ENCODE results near the gene SMARCD2. TPM values are rescaled to one million over a fixed set of nuclear protein-coding genes. Genes with fewer than 3 reads are reported as not detected.

Gene SMARCD2
- total RNA-seq, 2 experiments from 2014 or later = 120 to 136 TPM

- Histone ChIP-seq H3K9me3 (ENCODE audit: low read length) (no peaks in the 10 kb centered on the region), H4K20me1 (ENCODE audit: insufficient read depth, low read length) (no peaks in the 10 kb centered on the region), H3K4me3 (ENCODE audit: low read depth, low read length, poor library complexity, severe bottlenecking) (no peak overlapping the region), H3K27ac (ENCODE audit: low read depth, low read length, poor library complexity, severe bottlenecking) (no peak overlapping the region), H3K4me2 (ENCODE audit: low read length) (no peak overlapping the region), H3K4me1 (ENCODE audit: insufficient read depth, low read length, poor library complexity, severe bottlenecking) (peaks cover 27% of the 10 kb centered on the region), H3K79me2 (ENCODE audit: insufficient read depth, low read depth, low read length) (peaks cover 31% of the 10 kb centered on the region), H3K36me3 (ENCODE audit: insufficient read depth, low read length) (peaks cover 81% of the 10 kb centered on the region), H2AFZ (ENCODE audit: low read length) (no peak overlapping the region), H3K9me2 (ENCODE audit: insufficient read depth, low read length) (no peaks in the 10 kb centered on the region)
- BruUV-seq (replicated peaks) = no TSS peak
- ChIA-PET CTCF (ENCODE audit: unreplicated experiment) (interaction anchor here (0.6 kb wide), 1 partner anchor 103 kb away, joined by 3 read pairs; no protein-coding TSS in a partner anchor), POLR2A (interaction anchor here (0.9 kb wide), 1 partner anchor 27 kb away, joined by 4 read pairs; no protein-coding TSS in a partner anchor)
- DNase-seq (ENCODE audit: low spot score) = no peak
- no peak for TF ChIP-seq CTCF (conservative IDR thresholded peaks at IDR 0.05; ENCODE audit: low read length)
- intact Hi-C loops (cut with micrococcal nuclease; ENCODE audit: unreplicated experiment) = no loop called here
Observed at GRCh38 chr17:63824362-63824761, 18.1 kb downstream of the SMARCD2 start.

GRCh38 chr17:63823659-63824331, 18.7 kb downstream of the SMARCD2 start:
- Histone ChIP-seq H3K79me2 (ENCODE audit: insufficient read depth, low read depth, low read length) (peaks cover 26% of the 10 kb centered on the region), H4K20me1 (ENCODE audit: insufficient read depth, low read length) (no peaks in the 10 kb centered on the region), H3K27ac (ENCODE audit: low read depth, low read length, poor library complexity, severe bottlenecking) (no peak overlapping the region), H3K9me3 (ENCODE audit: low read length) (no peaks in the 10 kb centered on the region), H2AFZ (ENCODE audit: low read length) (no peak overlapping the region), H3K9me2 (ENCODE audit: insufficient read depth, low read length) (no peaks in the 10 kb centered on the region), H3K4me2 (ENCODE audit: low read length) (no peak overlapping the region), H3K36me3 (ENCODE audit: insufficient read depth, low read length) (peaks cover 81% of the 10 kb centered on the region), H3K4me1 (ENCODE audit: insufficient read depth, low read length, poor library complexity, severe bottlenecking) (peaks cover 21% of the 10 kb centered on the region), H3K4me3 (ENCODE audit: low read depth, low read length, poor library complexity, severe bottlenecking) (no peak overlapping the region)
- intact Hi-C loops (cut with micrococcal nuclease; ENCODE audit: unreplicated experiment) = no loop called here
- ChIA-PET CTCF (ENCODE audit: unreplicated experiment) (no interaction called here), POLR2A (interaction anchor here (0.9 kb wide), 1 partner anchor 27 kb away, joined by 4 read pairs; no protein-coding TSS in a partner anchor)
- no TSS peak for BruUV-seq (replicated peaks)
- TF ChIP-seq EZH2phosphoT487 (IDR thresholded peaks at IDR 0.05; ENCODE audit: borderline replicate concordance, low read depth, low read length) = no peak
- TF ChIP-seq CTCF (conservative IDR thresholded peaks at IDR 0.05; ENCODE audit: low read length) = no peak
- DNase-seq (ENCODE audit: low spot score) = no peak

GRCh38 chr17:63822537-63822936, 19.9 kb downstream of the SMARCD2 start:
- intact Hi-C loops (cut with micrococcal nuclease; ENCODE audit: unreplicated experiment) = no loop called here
- ChIA-PET POLR2A (no interaction called here), CTCF (ENCODE audit: unreplicated experiment) (no interaction called here)
- no peaks in the 10 kb centered on the region for H3K9me3 ChIP-seq (ENCODE audit: low read length)
- TF ChIP-seq CTCF (conservative IDR thresholded peaks at IDR 0.05; ENCODE audit: low read length) (no peak), EZH2phosphoT487 (IDR thresholded peaks at IDR 0.05; ENCODE audit: borderline replicate concordance, low read depth, low read length) (no peak)
- peaks cover 14% of the 10 kb centered on the region for H3K4me1 ChIP-seq (ENCODE audit: insufficient read depth, low read length, poor library complexity, severe bottlenecking)
- H3K36me3 ChIP-seq (ENCODE audit: insufficient read depth, low read length) = peaks cover 83% of the 10 kb centered on the region
- H3K9me2 ChIP-seq (ENCODE audit: insufficient read depth, low read length) = no peaks in the 10 kb centered on the region
- H2AFZ ChIP-seq (ENCODE audit: low read length) = no peak overlapping the region
- no peak overlapping the region for H3K27ac ChIP-seq (ENCODE audit: low read depth, low read length, poor library complexity, severe bottlenecking)
- no peaks in the 10 kb centered on the region for H4K20me1 ChIP-seq (ENCODE audit: insufficient read depth, low read length)
- no peak overlapping the region for H3K4me3 ChIP-seq (ENCODE audit: low read depth, low read length, poor library complexity, severe bottlenecking)
- no peak overlapping the region for H3K4me2 ChIP-seq (ENCODE audit: low read length)
- DNase-seq (ENCODE audit: low spot score) = no peak
- BruUV-seq (replicated peaks) = no TSS peak
- peaks cover 13% of the 10 kb centered on the region; the same call in 1 of the 2 replicates for H3K79me2 ChIP-seq (ENCODE audit: insufficient read depth, low read depth, low read length)

All from OCI-LY7 (cell line).